Ascending aorta (tissue), 2 donors: ENCODE measurements around the gene ECHDC3. TPM values are rescaled to one million over a fixed set of nuclear protein-coding genes. Genes with fewer than 3 reads are reported as not detected.

Experiments used
- DNase-seq, 2 donors: peaks; one replicate each; pipeline ENCODE4 v3.0.0-alpha.2; 2019; ENCODE audit warnings: low spot score in 2 of 2
- H3K27ac ChIP-seq, 2 donors: fragments of 200-600 bp; sonication (generic); one replicate each; pipeline ENCODE4 v1.5.1; 2016 to 2017; ENCODE audit warnings: mild to moderate bottlenecking in 1 of 2
- H3K27me3 ChIP-seq: fragments of 200-600 bp; sonication (generic); one replicate; pipeline ENCODE4 v1.5.1; 2017
- H3K36me3 ChIP-seq, 2 donors: fragments of 200-600 bp; sonication (generic); one replicate each; pipeline ENCODE4 v1.5.1; 2016
- H3K4me1 ChIP-seq, 2 donors: fragments of 200-600 bp; sonication (generic); one replicate each; pipeline ENCODE4 v1.5.1; 2016 to 2017; ENCODE audit warnings: mild to moderate bottlenecking in 1 of 2
- H3K4me3 ChIP-seq, 2 donors: fragments of 200-600 bp; sonication (generic); one replicate each; pipeline ENCODE4 v1.5.1; 2016 to 2017; ENCODE audit warnings: mild to moderate bottlenecking in 1 of 2
- H3K9me3 ChIP-seq, 2 donors: fragments of 200-600 bp; sonication (generic); one replicate each; pipeline ENCODE4 v1.5.1; 2016
- intact Hi-C: fragments of 100-400 bp; cut with DNase I; formaldehyde crosslinking; loops from one replicate; pipeline ENCODE4 v1.15.1; 2023
- total RNA-seq: library from RNA; depleted of rRNA; stranded (reverse); fragments of >200 nt; gene quantifications from one replicate; pipeline ENCODE4 v1.1.0, GENCODE V29; 2016
- TF ChIP-seq, protein P1 (sequence below), 3 experiments: fragments of 200-600 bp in 2 of 3; fragments of 450-650 bp in 1 of 3; sonication (generic) in 2 of 3; IDR thresholded peaks; one replicate each; pipeline ENCODE4 v1.5.1; 2016 to 2019; ENCODE audit warnings: antibody characterized with exemption in 3 of 3, mild to moderate bottlenecking in 1 of 3, moderate library complexity in 1 of 3

Gene ECHDC3
- total RNA-seq, 1 donor from 2014 or later = 12.2 TPM

DNA sequence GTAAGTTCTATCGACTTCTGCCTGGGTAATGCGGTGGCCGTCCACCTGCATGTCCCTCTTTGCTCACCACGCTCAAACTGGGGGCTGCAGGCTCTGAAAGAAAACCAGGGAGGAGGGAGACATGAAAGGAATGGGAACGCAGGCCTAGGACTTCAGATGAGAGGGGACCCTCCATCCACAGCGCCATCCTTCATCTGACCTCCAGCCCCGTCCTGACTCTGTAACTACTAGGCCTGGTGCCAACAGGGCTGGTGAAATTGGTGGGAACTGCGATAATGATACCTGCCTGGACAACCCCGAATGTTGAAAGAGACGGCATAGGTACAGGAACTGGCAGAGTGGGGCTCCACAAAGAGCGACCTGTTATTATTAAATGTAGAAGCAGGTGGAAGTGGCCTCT lies 1.3 kb upstream of the ECHDC3 start:
- no peaks in the 10 kb centered on the region for H3K4me1 ChIP-seq
- H3K36me3 ChIP-seq = no peaks in the 10 kb centered on the region
- TF ChIP-seq, protein P1, sequence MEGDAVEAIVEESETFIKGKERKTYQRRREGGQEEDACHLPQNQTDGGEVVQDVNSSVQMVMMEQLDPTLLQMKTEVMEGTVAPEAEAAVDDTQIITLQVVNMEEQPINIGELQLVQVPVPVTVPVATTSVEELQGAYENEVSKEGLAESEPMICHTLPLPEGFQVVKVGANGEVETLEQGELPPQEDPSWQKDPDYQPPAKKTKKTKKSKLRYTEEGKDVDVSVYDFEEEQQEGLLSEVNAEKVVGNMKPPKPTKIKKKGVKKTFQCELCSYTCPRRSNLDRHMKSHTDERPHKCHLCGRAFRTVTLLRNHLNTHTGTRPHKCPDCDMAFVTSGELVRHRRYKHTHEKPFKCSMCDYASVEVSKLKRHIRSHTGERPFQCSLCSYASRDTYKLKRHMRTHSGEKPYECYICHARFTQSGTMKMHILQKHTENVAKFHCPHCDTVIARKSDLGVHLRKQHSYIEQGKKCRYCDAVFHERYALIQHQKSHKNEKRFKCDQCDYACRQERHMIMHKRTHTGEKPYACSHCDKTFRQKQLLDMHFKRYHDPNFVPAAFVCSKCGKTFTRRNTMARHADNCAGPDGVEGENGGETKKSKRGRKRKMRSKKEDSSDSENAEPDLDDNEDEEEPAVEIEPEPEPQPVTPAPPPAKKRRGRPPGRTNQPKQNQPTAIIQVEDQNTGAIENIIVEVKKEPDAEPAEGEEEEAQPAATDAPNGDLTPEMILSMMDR (IDR thresholded peaks at IDR 0.05) = no peak
- H3K27me3 ChIP-seq = no peaks in the 10 kb centered on the region
- no peak for DNase-seq
- no peak overlapping the region for H3K4me3 ChIP-seq
- H3K9me3 ChIP-seq = no peaks in the 10 kb centered on the region
- intact Hi-C loops = loop anchor here (10.0 kb wide), 1 partner anchor 126 kb away; the partner anchor contains the start of gene USP6NL
- no peak overlapping the region for H3K27ac ChIP-seq

DNA sequence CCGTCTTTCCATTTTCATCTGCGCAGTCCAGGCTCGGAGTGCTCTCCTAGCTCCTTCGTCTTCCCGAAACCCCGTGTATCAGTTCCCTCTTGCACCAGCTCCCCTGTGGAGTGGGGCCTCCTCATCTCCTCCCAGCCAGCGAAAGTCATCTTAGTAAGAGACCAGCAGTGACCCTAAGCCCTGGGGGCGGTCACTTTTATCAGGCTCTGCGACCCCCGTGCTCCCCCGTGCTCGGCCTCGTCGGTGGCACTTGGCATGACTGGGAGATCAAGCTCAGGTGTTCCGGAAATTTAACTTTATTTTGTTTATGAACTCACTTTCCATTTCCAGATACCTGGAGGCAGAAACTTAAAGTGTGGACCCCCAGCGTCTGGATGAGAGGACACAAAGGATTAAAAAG lies 574 bp upstream of the ECHDC3 start:
- H3K27ac ChIP-seq = no peak overlapping the region
- intact Hi-C loops = loop anchor here (10.0 kb wide), 1 partner anchor 127 kb away; the partner anchor contains the start of gene USP6NL
- TF ChIP-seq, protein P1 (IDR thresholded peaks at IDR 0.05) = no peak

DNA sequence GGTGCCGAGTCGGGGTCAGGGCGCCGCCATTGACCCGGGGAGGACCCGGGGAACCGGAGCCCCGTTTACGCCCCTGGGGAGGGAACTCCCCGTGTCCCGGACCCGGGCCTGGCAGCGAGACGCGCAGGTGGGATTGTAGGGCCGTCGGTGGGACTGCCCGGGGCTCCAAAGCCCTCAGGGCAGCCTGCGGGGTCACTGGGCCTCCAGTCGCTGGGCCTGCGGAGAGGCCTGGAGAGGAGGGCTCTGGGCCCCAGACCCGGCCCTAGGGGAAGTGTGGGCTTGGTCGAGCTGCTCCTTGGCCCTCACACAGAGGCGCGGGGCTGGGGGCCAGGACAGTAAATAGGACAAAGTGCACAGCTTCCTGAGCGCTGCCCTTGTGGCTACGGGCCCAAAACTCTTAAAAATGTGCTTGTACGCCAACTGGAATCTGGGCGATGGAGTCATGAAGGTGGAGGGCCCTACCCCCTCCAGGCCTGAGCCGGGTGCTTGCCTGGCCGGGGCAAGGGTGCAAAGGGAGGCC lies 657 bp downstream of the ECHDC3 start:
- TF ChIP-seq, protein P1 (IDR thresholded peaks at IDR 0.05) = no peak
- H3K4me3 ChIP-seq = peak overlapping the region; percentile 60 to 87
- peak overlapping the region in 1 of 2 donors; percentile 57 for H3K27ac ChIP-seq
- no peaks in the 10 kb centered on the region for H3K9me3 ChIP-seq
- H3K27me3 ChIP-seq = no peaks in the 10 kb centered on the region
- intact Hi-C loops = loop anchor here (10.0 kb wide), 1 partner anchor 128 kb away; the partner anchor contains the start of gene USP6NL
- DNase-seq = no peak
- H3K4me1 ChIP-seq = no peaks in the 10 kb centered on the region
- H3K36me3 ChIP-seq = no peaks in the 10 kb centered on the region

More for the DNA sequence above, 574 bp upstream of the ECHDC3 start:
- H3K4me3 ChIP-seq = peak overlapping the region; percentile 60 to 87
- no peaks in the 10 kb centered on the region for H3K9me3 ChIP-seq
- DNase-seq = no peak
- no peaks in the 10 kb centered on the region for H3K36me3 ChIP-seq
- no peaks in the 10 kb centered on the region for H3K27me3 ChIP-seq
- no peaks in the 10 kb centered on the region for H3K4me1 ChIP-seq

DNA sequence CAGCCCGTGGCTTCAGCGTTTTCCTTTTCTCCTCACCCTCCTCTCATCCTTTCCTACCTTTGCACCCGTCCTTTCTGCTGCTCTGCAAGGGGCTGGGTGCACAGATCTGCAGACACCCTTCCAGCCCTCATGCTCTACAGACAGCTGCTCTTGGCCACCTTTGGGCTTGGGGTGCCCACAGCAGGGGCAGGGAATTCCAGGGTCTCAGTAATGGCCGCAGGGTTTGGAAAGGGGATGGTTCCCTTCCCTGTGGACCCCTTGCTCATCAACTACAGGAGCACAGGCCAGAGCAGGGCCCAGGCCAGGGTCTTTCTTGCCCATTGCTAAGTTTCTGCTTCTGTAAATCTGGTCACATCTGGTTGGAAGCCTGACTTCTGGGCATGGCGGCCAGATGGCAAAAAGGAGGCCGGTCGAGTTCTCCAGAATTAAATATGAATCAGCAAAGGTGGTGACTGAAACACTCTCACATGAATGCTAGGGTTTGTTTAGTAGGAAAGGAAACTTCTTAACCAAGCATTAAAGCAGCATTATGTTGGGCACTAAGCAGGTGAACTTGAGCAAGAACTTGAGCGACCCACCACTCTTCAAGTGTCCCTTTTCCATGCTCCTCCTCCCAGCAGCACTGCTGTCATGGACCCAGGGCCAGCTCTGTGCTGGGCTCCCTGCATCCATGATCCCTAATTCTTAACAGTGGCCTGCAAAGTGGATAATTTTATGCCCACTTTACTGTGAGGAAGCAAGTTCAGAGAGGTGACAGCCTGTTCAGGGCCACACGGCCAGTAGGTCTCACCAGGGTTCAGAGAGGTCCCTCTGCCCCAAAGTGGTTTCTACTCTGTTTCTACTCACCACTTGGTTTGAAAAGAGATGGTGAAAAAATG lies 1.5 kb downstream of the ECHDC3 start:
- Histone ChIP-seq H3K27ac (no peak overlapping the region), H3K9me3 (no peaks in the 10 kb centered on the region), H3K27me3 (no peaks in the 10 kb centered on the region), H3K4me3 (peak overlapping the region in 1 of 2 donors; percentile 87), H3K36me3 (no peaks in the 10 kb centered on the region), H3K4me1 (no peaks in the 10 kb centered on the region)
- no peak for DNase-seq
- TF ChIP-seq, protein P1 (IDR thresholded peaks at IDR 0.05) = no peak
- intact Hi-C loops = loop anchor here (10.0 kb wide), 1 partner anchor 129 kb away; the partner anchor contains the start of gene USP6NL

DNA sequence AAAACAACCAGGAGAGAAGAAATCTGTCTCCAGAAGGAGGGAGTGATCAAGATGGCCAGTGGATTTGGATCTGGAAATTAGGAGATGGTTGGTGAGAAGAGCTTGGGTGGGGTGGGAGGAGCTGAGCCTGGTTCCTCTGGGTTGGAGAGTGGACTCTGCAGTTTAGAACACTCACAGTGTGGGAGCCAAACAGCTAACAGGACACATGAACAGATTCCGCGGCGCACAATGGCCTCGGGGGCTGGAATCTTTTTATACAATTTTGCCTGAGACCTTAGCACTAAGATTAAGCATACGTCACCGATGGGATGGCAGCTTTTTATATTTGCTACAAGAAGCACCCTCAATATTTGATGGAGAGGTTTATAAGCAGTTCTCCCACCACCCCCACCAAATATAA lies 2.9 kb downstream of the ECHDC3 start:
- Histone ChIP-seq H3K27ac (no peak overlapping the region), H3K4me3 (no peak overlapping the region), H3K9me3 (no peaks in the 10 kb centered on the region), H3K27me3 (no peaks in the 10 kb centered on the region), H3K4me1 (no peaks in the 10 kb centered on the region), H3K36me3 (peaks cover 0 to 3% of the 10 kb centered on the region in 2 donors)
- TF ChIP-seq, protein P1 (IDR thresholded peaks at IDR 0.05) = no peak
- intact Hi-C loops = loop anchor here (10.0 kb wide), 1 partner anchor 130 kb away; the partner anchor contains the start of gene USP6NL
- no peak for DNase-seq
